ENCODE results near the gene PKIB.

GRCh38 chr6:122735582-122735981 is 125.4 kb downstream of the PKIB start:
- TF ChIP-seq CTCF (IDR thresholded peaks at IDR 0.05) (no peak), POLR2A (IDR thresholded peaks at IDR 0.05) (no peak)

Measured in testis (tissue), 2 donors.